K562 (cell line): ENCODE measurements around the gene DPP4. TPM values are rescaled to one million over a fixed set of nuclear protein-coding genes. Genes with fewer than 3 reads are reported as not detected.

Experiments used
- ATAC-seq: fragments of 200-7000 bp; cut with Tn5 transposase; 3 replicates; pipeline ENCODE4 v1.9.1; 2020; ENCODE audit warnings: moderate library complexity
- BruUV-seq: library from RNA; stranded (reverse); fragments of 400-500 nt; replicated peaks from 2 replicates; lab custom pipeline; 2021; lab: Mats Ljungman, UMichigan
- CTCF ChIA-PET: fragments of 300-600 bp; formaldehyde crosslinking; extraction: SDS; loops from one replicate; lab custom pipeline; 2021; ENCODE audit warnings: low intra/inter-chr PET ratio; lab: Yijun Ruan, JAX
- POLR2A ChIA-PET: fragments of 300-600, 350-650 bp; sonication (Branson Sonifier 250); formaldehyde crosslinking; extraction: SDS; loops from one replicate; lab custom pipeline; 2021; ENCODE audit warnings: antibody characterized with exemption, inconsistent platforms; lab: Yijun Ruan, JAX
- DNase-seq, 4 experiments: peaks; one replicate each; pipeline versions ENCODE4 v3.0.0 to v3.0.0-alpha.2; 2011 to 2018; ENCODE audit warnings: low spot score in 3 of 4, mixed read lengths in 3 of 4; ENCODE audit errors: extremely low read depth in 1 of 4
- FAIRE-seq: peaks from 2 replicates; lab custom pipeline; 2011; peaks lifted over from hg19 to GRCh38; lab: Jason Lieb, UNC
- H2AFZ ChIP-seq: 2 replicates; pipeline ENCODE4 v1.6.0; 2011; ENCODE audit warnings: low read depth, low read length, control low read depth, inconsistent platforms
- H3K27ac ChIP-seq: fragments of 200-600 bp; 3 replicates; pipeline ENCODE4 v1.8.0; 2011; ENCODE audit warnings: low read depth, mild to moderate bottlenecking, control low read depth, inconsistent platforms, low read length, moderate library complexity, mixed read lengths; ENCODE audit errors: extremely low read depth
- H3K27me3 ChIP-seq, 2 experiments: fragments of 300-600 bp in 1 of 2; 2 replicates in 1 of 2; 3 replicates in 1 of 2; pipeline versions ENCODE4 v1.6.0 to v1.8.0; 2011; ENCODE audit warnings: inconsistent platforms in 2 of 2, low read length in 2 of 2, mild to moderate bottlenecking in 1 of 2, mixed read lengths in 1 of 2, moderate library complexity in 1 of 2; ENCODE audit not compliant: control insufficient read depth in 2 of 2, insufficient read depth in 2 of 2
- H3K36me3 ChIP-seq: fragments of 300-600 bp; 3 replicates; pipeline ENCODE4 v1.8.0; 2011; ENCODE audit warnings: mild to moderate bottlenecking, low read length, inconsistent platforms; ENCODE audit not compliant: control insufficient read depth, insufficient read depth
- H3K4me1 ChIP-seq, 2 experiments: fragments of 200-600 bp in 1 of 2; replicated peaks in 1 of 2; 2 replicates in 1 of 2; 3 replicates in 1 of 2; pipeline versions ENCODE4 v1.5.1 to v1.8.0; 2011; ENCODE audit warnings: inconsistent platforms in 2 of 2, low read length in 2 of 2, mild to moderate bottlenecking in 1 of 2, mixed read lengths in 1 of 2, moderate library complexity in 1 of 2; ENCODE audit not compliant: control insufficient read depth in 2 of 2, insufficient read depth in 2 of 2
- H3K4me2 ChIP-seq: 2 replicates; pipeline ENCODE4 v1.6.1; 2011; ENCODE audit warnings: low read length, control low read depth, inconsistent platforms, mixed read lengths; ENCODE audit not compliant: insufficient read depth
- H3K4me3 ChIP-seq: fragments of 200-600 bp; sonication (generic), shearing (Covaris generic); 2 replicates; pipeline ENCODE4 v1.5.1; 2016; ENCODE audit warnings: control low read depth, inconsistent platforms
- H3K79me2 ChIP-seq: fragments of 200-600 bp; 3 replicates; pipeline ENCODE4 v1.8.0; 2011; ENCODE audit warnings: low read length, inconsistent platforms; ENCODE audit not compliant: control insufficient read depth, insufficient read depth
- H3K9ac ChIP-seq, 2 experiments: 2 replicates each; pipeline versions ENCODE4 v1.6.0 to v1.6.1; 2011; ENCODE audit warnings: low read depth in 2 of 2, low read length in 2 of 2, control low read depth in 1 of 2, inconsistent platforms in 1 of 2, mild to moderate bottlenecking in 1 of 2, mixed read lengths in 1 of 2; ENCODE audit not compliant: insufficient read depth in 1 of 2
- H3K9me1 ChIP-seq: one replicate; pipeline ENCODE4 v1.6.0; 2011; ENCODE audit warnings: inconsistent platforms, mild to moderate bottlenecking, low read length, moderate library complexity; ENCODE audit not compliant: control insufficient read depth, insufficient read depth
- H3K9me3 ChIP-seq: replicated peaks from 2 replicates; pipeline ENCODE4 v1.5.1; 2011; ENCODE audit warnings: low read depth, low read length, inconsistent platforms; ENCODE audit not compliant: control insufficient read depth, insufficient read depth
- H4K20me1 ChIP-seq: replicated peaks from 2 replicates; pipeline ENCODE4 v1.6.1; 2011; ENCODE audit warnings: low read length, inconsistent platforms, mixed read lengths; ENCODE audit not compliant: control insufficient read depth, insufficient read depth
- BACH1 ChIP-seq: fragments of 200-800 bp; sonication (Bioruptor generic); IDR thresholded peaks from 2 replicates; pipeline ENCODE4 v1.6.1; 2016; ENCODE audit warnings: missing genetic modification characterization, missing compliant biosample characterization
- FUS ChIP-seq: fragments of 200-400 bp; formaldehyde crosslinking; optimal IDR thresholded peaks from 2 replicates; pipeline ENCODE3; 2017; ENCODE audit warnings: low read depth, low read length
- HDAC1 ChIP-seq, 2 experiments: fragments of 450-650 bp; IDR thresholded peaks; 2 replicates each; pipeline ENCODE4 v1.6.1; 2016 to 2017; ENCODE audit warnings: inconsistent platforms in 1 of 2, mild to moderate bottlenecking in 1 of 2, moderate library complexity in 1 of 2
- IFI16 ChIP-seq: fragments of 250-450 bp; sonication (Bioruptor Pico); IDR thresholded peaks from 2 replicates; pipeline ENCODE4 v2.1.2; 2022; ENCODE audit warnings: mild to moderate bottlenecking, inconsistent platforms
- KLF16 ChIP-seq: IDR thresholded peaks from 2 replicates; pipeline ENCODE4 v1.6.1; 2016; ENCODE audit warnings: antibody characterized with exemption
- MXI1 ChIP-seq: IDR thresholded peaks from 2 replicates; pipeline ENCODE4 v1.6.1; 2011; ENCODE audit warnings: low read depth, mild to moderate bottlenecking, improper control_type of control experiment, low read length
- NCOA1 ChIP-seq: fragments of 450-650 bp; IDR thresholded peaks from 2 replicates; pipeline ENCODE4 v1.6.1; 2016; ENCODE audit warnings: low read depth
- NR4A1 ChIP-seq, 2 experiments: fragments of 250-450 bp in 1 of 2; fragments of 450-650 bp in 1 of 2; sonication (Bioruptor Pico) in 1 of 2; IDR thresholded peaks; 2 replicates each; pipeline versions ENCODE4 v1.4.0 to v1.6.1; 2016 to 2020; ENCODE audit warnings: mild to moderate bottlenecking in 2 of 2, missing compliant biosample characterization in 1 of 2, missing genetic modification characterization in 1 of 2, moderate library complexity in 1 of 2
- PTTG1 ChIP-seq: fragments of 450-650 bp; IDR thresholded peaks from 2 replicates; pipeline ENCODE4 v1.6.1; 2016; ENCODE audit warnings: low read depth, mild to moderate bottlenecking, missing genetic modification characterization, missing compliant biosample characterization
- SOX6 ChIP-seq: fragments of 450-650 bp; IDR thresholded peaks from 2 replicates; pipeline ENCODE4 v1.6.1; 2014; ENCODE audit warnings: mild to moderate bottlenecking
- SP1 ChIP-seq: sonication (generic); formaldehyde crosslinking; IDR thresholded peaks from 2 replicates; pipeline ENCODE4 v1.8.1; 2022; ENCODE audit warnings: mild to moderate bottlenecking, missing genetic modification reagents
- SREBF1 ChIP-seq: fragments of 150-350 bp; IDR thresholded peaks from 2 replicates; pipeline ENCODE4 v1.6.1; 2014; ENCODE audit warnings: antibody characterized with exemption, low read depth, low read length, borderline replicate concordance
- SRSF3 ChIP-seq: fragments of 200-400 bp; formaldehyde crosslinking; IDR thresholded peaks from 2 replicates; pipeline ENCODE4 v1.6.1; 2016; ENCODE audit warnings: mild to moderate bottlenecking, low read length, moderate library complexity; ENCODE audit not compliant: insufficient read depth
- TEAD4 ChIP-seq, 2 experiments: sonication (generic) in 1 of 2; formaldehyde crosslinking in 1 of 2; IDR thresholded peaks; 2 replicates each; pipeline versions ENCODE4 v1.6.1 to v1.8.0; 2012 to 2022; ENCODE audit warnings: borderline replicate concordance in 1 of 2, inconsistent platforms in 1 of 2, low read length in 1 of 2, mild to moderate bottlenecking in 1 of 2, missing genetic modification reagents in 1 of 2
- ZNF707 ChIP-seq: fragments of 250-450 bp; sonication (Bioruptor Pico); conservative IDR thresholded peaks from 2 replicates; pipeline ENCODE4 v1.8.0; 2022; ENCODE audit warnings: inconsistent platforms, mild to moderate bottlenecking, moderate library complexity
- ZNF778 ChIP-seq: fragments of 450-650 bp; formaldehyde crosslinking; IDR thresholded peaks from 2 replicates; pipeline ENCODE4 v1.4.0; 2020; ENCODE audit warnings: mild to moderate bottlenecking, moderate library complexity
- WGBS: fragments of 100-300 bp; shearing (Covaris generic); methylation state at CpG from one replicate; pipeline ENCODE4 v1.1.6; 2016; ENCODE audit warnings: low coverage, mixed read lengths; ENCODE audit not compliant: insufficient coverage; ENCODE audit errors: missing lambda C conversion rate; 5-methylcytosine and 5-hydroxymethylcytosine counted together
- in situ Hi-C: fragments of 300-500 bp; cut with MboI; formaldehyde crosslinking; loops from 4 replicates; pipeline ENCODE4 v1.15.0; 2018; ENCODE audit warnings: inconsistent platforms, mixed read lengths
- intact Hi-C: fragments of 100-400 bp; cut with micrococcal nuclease; formaldehyde crosslinking; loops from 2 replicates; pipeline ENCODE4 v1.14.2; 2022
- polyA plus RNA-seq, 8 experiments: library from polyadenylated mRNA; depleted of rRNA in 4 of 8; stranded (reverse) in 5 of 8; unstranded in 3 of 8; fragments of >200 nt; fragmentation: Nextera tagmentation in 2 of 8; fragmentation: Illumina TruSeq in 1 of 8; extraction: Ambion mirVana in 2 of 8; extraction: Trizol in 1 of 8; gene quantifications; 2 replicates each; pipeline versions ENCODE4 v1.2.1 to v1.2.3, GENCODE V29; 2011 to 2014; ENCODE audit warnings: inconsistent platforms in 1 of 8, missing spikeins in 1 of 8
- total RNA-seq, 7 experiments: library from RNA; depleted of rRNA in 6 of 7; stranded (reverse); fragments of >200 nt in 6 of 7; fragmentation: Illumina TruSeq in 2 of 7; extraction: Trizol in 2 of 7; gene quantifications; 2 replicates each; pipeline versions ENCODE4 v1.2.1 to v1.2.3, GENCODE V29; 2011 to 2021; ENCODE audit warnings: low replicate concordance in 1 of 7
- TF ChIP-seq, protein P1 (sequence below): sonication (generic); formaldehyde crosslinking; IDR thresholded peaks from 2 replicates; pipeline ENCODE4 v1.8.0; 2022; ENCODE audit warnings: missing genetic modification reagents, mild to moderate bottlenecking, borderline replicate concordance

The DPP4 gene
- total and polyA plus RNA-seq, 9 of the 15 experiments (the other 6 are each of a cell fraction or from before 2014, with no cell fraction given), result 0.11 TPM; not detected in 8

DNA sequence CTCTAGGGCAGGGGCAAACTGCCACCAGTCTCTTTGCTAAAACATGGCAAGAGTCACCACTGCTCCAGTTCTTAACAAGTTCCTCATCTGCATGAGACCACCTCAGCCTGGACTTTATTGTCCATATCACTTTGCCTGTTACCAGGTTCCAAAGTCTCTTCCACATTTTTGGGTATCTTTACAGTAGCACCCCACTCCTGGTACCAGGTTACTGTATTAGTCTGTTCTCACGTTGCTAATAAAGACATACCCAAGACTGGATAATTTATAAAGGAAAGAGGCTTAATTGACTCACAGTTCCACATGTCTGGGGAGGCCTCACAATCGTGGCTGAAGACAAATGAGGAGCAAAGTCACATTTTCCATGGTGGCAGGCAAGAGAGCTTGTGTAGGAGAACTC is 5.5 kb upstream of the DPP4 start:
- CTCF ChIA-PET, result no interaction called here
- ATAC-seq, result no peak
- BruUV-seq, result no TSS peak

GRCh38 chr2:162075689-162076132 is 1.7 kb upstream of the DPP4 start:
- no peaks in the 10 kb centered on the region for H3K79me2 ChIP-seq
- no peaks in the 10 kb centered on the region for H3K4me1 ChIP-seq
- FAIRE-seq (no peak), DNase-seq (no peak), ATAC-seq (no peak)
- no peak overlapping the region for H3K4me2 ChIP-seq
- H3K36me3 ChIP-seq, result no peaks in the 10 kb centered on the region
- H3K27me3 ChIP-seq, result 0 out of 5 replicates have a peak, but pooled peaks cover 0 to 9% of the 10 kb centered on the region in 2 experiments
- H2AFZ ChIP-seq, result no peak overlapping the region
- WGBS, result 0% methylated on average over 2 of the region's 2 CpGs
- intact Hi-C loops (no loop called here), in situ Hi-C loops (no loop called here)
- no peak overlapping the region for H3K9ac ChIP-seq
- H4K20me1 ChIP-seq, result no peaks in the 10 kb centered on the region
- POLR2A ChIA-PET, result no interaction called here
- no TSS peak for BruUV-seq
- no peaks in the 10 kb centered on the region for H3K9me3 ChIP-seq
- H3K27ac ChIP-seq, result no peak overlapping the region
- H3K4me3 ChIP-seq, result no peak overlapping the region
- CTCF ChIA-PET, result no interaction called here
- H3K9me1 ChIP-seq, result no peaks in the 10 kb centered on the region
- TF ChIP-seq MXI1, result no peak
- no peak for TF ChIP-seq HDAC1 (IDR thresholded peaks at IDR 0.05)
- no peak for TF ChIP-seq ZNF778 (CRISPR knock-in tag)
- TF ChIP-seq BACH1 (tag), result no peak
- TF ChIP-seq SRSF3, result no peak
- TF ChIP-seq, protein P1, sequence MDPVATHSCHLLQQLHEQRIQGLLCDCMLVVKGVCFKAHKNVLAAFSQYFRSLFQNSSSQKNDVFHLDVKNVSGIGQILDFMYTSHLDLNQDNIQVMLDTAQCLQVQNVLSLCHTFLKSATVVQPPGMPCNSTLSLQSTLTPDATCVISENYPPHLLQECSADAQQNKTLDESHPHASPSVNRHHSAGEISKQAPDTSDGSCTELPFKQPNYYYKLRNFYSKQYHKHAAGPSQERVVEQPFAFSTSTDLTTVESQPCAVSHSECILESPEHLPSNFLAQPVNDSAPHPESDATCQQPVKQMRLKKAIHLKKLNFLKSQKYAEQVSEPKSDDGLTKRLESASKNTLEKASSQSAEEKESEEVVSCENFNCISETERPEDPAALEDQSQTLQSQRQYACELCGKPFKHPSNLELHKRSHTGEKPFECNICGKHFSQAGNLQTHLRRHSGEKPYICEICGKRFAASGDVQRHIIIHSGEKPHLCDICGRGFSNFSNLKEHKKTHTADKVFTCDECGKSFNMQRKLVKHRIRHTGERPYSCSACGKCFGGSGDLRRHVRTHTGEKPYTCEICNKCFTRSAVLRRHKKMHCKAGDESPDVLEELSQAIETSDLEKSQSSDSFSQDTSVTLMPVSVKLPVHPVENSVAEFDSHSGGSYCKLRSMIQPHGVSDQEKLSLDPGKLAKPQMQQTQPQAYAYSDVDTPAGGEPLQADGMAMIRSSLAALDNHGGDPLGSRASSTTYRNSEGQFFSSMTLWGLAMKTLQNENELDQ (CRISPR knock-in tag), result no peak
- no peak for TF ChIP-seq NR4A1 (CRISPR knock-in tag; IDR thresholded peaks at IDR 0.05)
- no peak for TF ChIP-seq NR4A1 (tag; IDR thresholded peaks at IDR 0.05)
- no peak for TF ChIP-seq PTTG1 (tag)
- no peak for TF ChIP-seq IFI16 (CRISPR knock-in tag)
- no peak for TF ChIP-seq TEAD4 (IDR thresholded peaks at IDR 0.05; ENCODE audit: low read length)
- TF ChIP-seq TEAD4 (CRISPR knock-in tag; IDR thresholded peaks at IDR 0.05; ENCODE audit: borderline replicate concordance), result no peak

More for the DNA sequence above, 5.5 kb upstream of the DPP4 start:
- Histone ChIP-seq H3K4me1 (no peaks in the 10 kb centered on the region), H3K9me1 (no peaks in the 10 kb centered on the region), H3K79me2 (no peaks in the 10 kb centered on the region), H2AFZ (no peak overlapping the region), H4K20me1 (no peaks in the 10 kb centered on the region), H3K4me2 (no peak overlapping the region), H3K27me3 (no peaks in the 10 kb centered on the region), H3K36me3 (no peaks in the 10 kb centered on the region), H3K4me3 (no peak overlapping the region), H3K9me3 (no peaks in the 10 kb centered on the region), H3K27ac (no peak overlapping the region), H3K9ac (no peak overlapping the region)
- DNase-seq, result no peak
- in situ Hi-C loops (no loop called here), intact Hi-C loops (no loop called here)
- no peak for FAIRE-seq
- WGBS, result 0% methylated on average over 2 of the region's 2 CpGs
- TF ChIP-seq SP1 (CRISPR knock-in tag) (no peak), SREBF1 (no peak), FUS (no peak), KLF16 (no peak), ZNF707 (CRISPR knock-in tag) (peak; percentile 91), NCOA1 (no peak), SOX6 (no peak)
- POLR2A ChIA-PET, result no interaction called here
